HS-5 (cell line): ENCODE measurements around the gene ANKRD11.
"Not testable (repeated sequence)": the region's sequence is repeated elsewhere in the genome, so short reads cannot be mapped to it uniquely, and the experiment has no call there.

Experiments used
- DNase-seq: peaks from one replicate; pipeline ENCODE4 v3.0.0-alpha.2; 2012; ENCODE audit warnings: low read depth

The ANKRD11 gene

GRCh38 chr16:89280546-89281188 is 209.7 kb downstream of the ANKRD11 start:
- DNase-seq, result no peak

GRCh38 chr16:89279666-89280481 is 210.5 kb downstream of the ANKRD11 start:
- no peak for DNase-seq

- no peak for DNase-seq
Measured at GRCh38 chr16:89278441-89279240, 211.7 kb downstream of the ANKRD11 start.

- DNase-seq, result no peak
Measured at GRCh38 chr16:89277641-89278341, 212.6 kb downstream of the ANKRD11 start.

- DNase-seq, result no peak
Measured at GRCh38 chr16:89277049-89277448, 213.3 kb downstream of the ANKRD11 start.

- no peak for DNase-seq
Measured at GRCh38 chr16:89275837-89276720, 214.3 kb downstream of the ANKRD11 start.

GRCh38 chr16:89275284-89275584 is 215.1 kb downstream of the ANKRD11 start:
- no peak for DNase-seq

GRCh38 chr16:89274561-89275283 is 215.6 kb downstream of the ANKRD11 start:
- no peak for DNase-seq

- DNase-seq, result no peak
Measured at GRCh38 chr16:89273741-89274472, 216.5 kb downstream of the ANKRD11 start.

- no peak for DNase-seq
Measured at GRCh38 chr16:89272631-89273030, 217.7 kb downstream of the ANKRD11 start.

- DNase-seq, result no peak
Measured at GRCh38 chr16:89270666-89271345, 219.6 kb downstream of the ANKRD11 start.

- no peak for DNase-seq
Measured at GRCh38 chr16:89269805-89270665, 220.3 kb downstream of the ANKRD11 start.

- no peak for DNase-seq
Measured at GRCh38 chr16:89268987-89269735, 221.2 kb downstream of the ANKRD11 start.

- no peak for DNase-seq
Measured at GRCh38 chr16:89268585-89268984, 221.8 kb downstream of the ANKRD11 start.

- not testable (repeated sequence) for DNase-seq
Measured at GRCh38 chr16:89267746-89268145, 222.6 kb downstream of the ANKRD11 start.

GRCh38 chr16:89266521-89267134 is 223.7 kb downstream of the ANKRD11 start:
- DNase-seq, result no peak

GRCh38 chr16:89265647-89266046 is 224.7 kb downstream of the ANKRD11 start:
- DNase-seq, result no peak
